Measurements from ENCODE around the gene ABCC4. TPM values are rescaled to one million over a fixed set of nuclear protein-coding genes. Genes with fewer than 3 reads are reported as not detected.

ABCC4 gene
- total RNA-seq, 1 donor from 2014 or later: 21.7 TPM

DNA sequence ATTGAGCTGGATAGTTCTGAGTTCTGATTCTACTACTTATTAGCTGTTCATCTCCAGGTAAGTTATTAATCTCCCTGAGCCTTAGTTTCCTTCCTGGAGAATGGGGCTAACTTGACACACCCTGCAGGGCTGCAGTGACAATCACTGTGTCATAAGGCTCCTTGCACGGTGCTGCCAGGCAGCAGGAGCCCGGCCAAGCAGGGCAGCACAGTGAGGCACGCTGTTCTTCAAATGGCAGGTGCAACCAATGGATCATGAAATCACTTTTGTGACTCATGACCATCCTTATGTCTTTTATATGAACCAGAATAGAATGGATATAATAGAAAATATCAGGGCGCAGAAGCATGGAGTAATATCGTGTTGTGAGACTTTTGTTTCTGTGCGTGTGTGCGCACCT is 242.6 kb downstream of the ABCC4 start:
- Mint-ChIP-seq H3K27me3 (no peaks in the 10 kb centered on the region), H3K27ac (no peak overlapping the region), H3K36me3 (peaks cover 4% of the 10 kb centered on the region), H3K9me3 (peaks cover 4% of the 10 kb centered on the region), H3K4me1 (ENCODE audit: unreplicated experiment) (peaks cover 7% of the 10 kb centered on the region), H3K4me3 (no peak overlapping the region)
- DNase-seq (ENCODE audit: extremely low spot score, unreplicated experiment): no peak
- no peak for TF ChIP-seq CTCF (conservative IDR thresholded peaks at IDR 0.05)

GRCh38 chr13:95056266-95056665 is 245.0 kb downstream of the ABCC4 start:
- Mint-ChIP-seq H3K27ac (peak overlapping the region; percentile 13), H3K36me3 (peaks cover 4% of the 10 kb centered on the region), H3K4me3 (no peak overlapping the region), H3K9me3 (peaks cover 4% of the 10 kb centered on the region), H3K4me1 (ENCODE audit: unreplicated experiment) (peaks cover 7% of the 10 kb centered on the region), H3K27me3 (no peaks in the 10 kb centered on the region)
- no peak for DNase-seq (ENCODE audit: extremely low spot score, unreplicated experiment)
- TF ChIP-seq CTCF (conservative IDR thresholded peaks at IDR 0.05): no peak

DNA sequence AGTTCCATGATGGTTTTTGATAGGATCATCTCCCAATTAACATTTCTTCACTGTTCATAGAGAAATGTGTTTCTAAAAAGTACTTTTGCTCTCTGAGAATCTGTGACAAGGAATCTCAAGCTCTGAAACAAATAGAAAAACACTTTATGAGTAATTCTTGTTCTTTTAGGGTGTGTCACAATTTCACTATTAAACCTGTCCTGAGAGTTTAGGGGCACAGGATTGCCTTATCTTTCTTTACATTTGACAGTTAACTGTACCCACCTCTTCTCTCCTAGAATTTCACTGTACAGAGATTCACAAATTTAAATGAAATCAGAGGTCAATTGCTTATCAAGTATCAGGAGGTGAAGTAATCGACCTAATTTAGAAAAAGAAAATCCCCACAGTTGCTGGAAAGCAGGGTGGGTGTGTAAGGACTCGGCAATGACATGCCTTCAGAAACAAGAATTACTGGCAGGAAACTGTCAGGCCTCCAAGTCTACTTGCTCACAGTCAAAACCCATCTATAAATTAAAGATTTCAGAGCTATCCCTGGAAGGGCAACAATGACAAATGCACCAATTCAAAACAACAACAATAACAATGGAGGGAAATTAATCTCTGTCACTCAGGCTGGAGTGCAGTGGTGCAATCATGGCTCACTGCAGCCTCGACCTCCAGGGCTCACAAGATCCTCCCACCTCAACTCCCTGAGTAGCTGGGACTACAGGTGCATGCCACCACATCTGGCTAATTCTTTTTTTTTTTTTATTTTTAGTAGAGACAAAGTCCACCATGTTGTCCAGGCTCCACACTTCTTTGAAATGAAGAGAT is 250.2 kb downstream of the ABCC4 start:
- H3K9me3 Mint-ChIP-seq: no peaks in the 10 kb centered on the region
- no peaks in the 10 kb centered on the region for H3K36me3 Mint-ChIP-seq
- peak overlapping the region; percentile 59 for H3K4me3 Mint-ChIP-seq
- no peak for DNase-seq (ENCODE audit: extremely low spot score, unreplicated experiment)
- H3K27me3 Mint-ChIP-seq: no peaks in the 10 kb centered on the region
- no peak for TF ChIP-seq CTCF (conservative IDR thresholded peaks at IDR 0.05)
- peak overlapping the region; percentile 73 for H3K27ac Mint-ChIP-seq
- H3K4me1 Mint-ChIP-seq (ENCODE audit: unreplicated experiment): peaks cover 8% of the 10 kb centered on the region

- no peak for DNase-seq (ENCODE audit: extremely low spot score, unreplicated experiment)
- Mint-ChIP-seq H3K27ac (no peak overlapping the region), H3K27me3 (no peaks in the 10 kb centered on the region), H3K36me3 (peaks cover 4% of the 10 kb centered on the region), H3K9me3 (no peaks in the 10 kb centered on the region), H3K4me3 (no peak overlapping the region), H3K4me1 (ENCODE audit: unreplicated experiment) (peaks cover 4% of the 10 kb centered on the region)
- TF ChIP-seq CTCF (conservative IDR thresholded peaks at IDR 0.05): no peak
Observed at GRCh38 chr13:95049772-95050171, 251.5 kb downstream of the ABCC4 start.

- Mint-ChIP-seq H3K27ac (no peak overlapping the region), H3K27me3 (no peaks in the 10 kb centered on the region), H3K9me3 (peaks cover 10% of the 10 kb centered on the region), H3K4me1 (ENCODE audit: unreplicated experiment) (no peaks in the 10 kb centered on the region), H3K4me3 (no peak overlapping the region), H3K36me3 (peaks cover 16% of the 10 kb centered on the region)
- TF ChIP-seq CTCF (conservative IDR thresholded peaks at IDR 0.05): no peak
- DNase-seq (ENCODE audit: extremely low spot score, unreplicated experiment): no peak
Observed at GRCh38 chr13:95044452-95045205, 256.6 kb downstream of the ABCC4 start.
